Measurements from ENCODE around the gene LYPD6. TPM values are rescaled to one million over a fixed set of nuclear protein-coding genes. Genes with fewer than 3 reads are reported as not detected.

LYPD6 gene
- total RNA-seq, 1 donor from 2014 or later, result 0.47 TPM

DNA sequence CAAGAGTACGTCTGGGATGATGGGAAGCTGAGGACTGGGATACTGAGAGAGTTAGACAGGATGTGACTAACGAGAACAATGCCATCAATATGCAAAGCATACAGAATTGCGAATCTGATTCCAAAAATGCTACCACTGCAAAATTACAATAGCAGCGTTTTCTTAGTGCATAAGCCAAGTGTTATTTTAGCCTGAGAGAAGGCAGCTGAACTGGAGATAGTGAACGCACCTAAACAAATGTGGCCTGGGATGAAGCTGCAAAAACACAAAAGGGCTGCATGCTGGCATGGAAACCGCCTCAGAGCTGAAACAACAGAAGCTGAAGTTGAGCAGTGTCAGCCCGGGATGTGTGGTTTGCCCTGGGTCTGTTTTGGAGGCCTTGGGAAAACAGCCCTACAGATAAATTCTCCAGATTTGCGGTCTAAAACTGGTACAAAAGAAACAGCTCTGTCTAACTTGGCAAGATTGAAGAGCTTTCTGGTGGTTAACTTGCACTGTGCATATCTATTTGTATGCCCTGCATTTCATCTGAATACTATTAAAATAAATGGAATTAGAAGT is 45.5 kb downstream of the LYPD6 start:
- intact Hi-C loops (cut with DNase I), result no loop called here
- DNase-seq, result no peak

DNA sequence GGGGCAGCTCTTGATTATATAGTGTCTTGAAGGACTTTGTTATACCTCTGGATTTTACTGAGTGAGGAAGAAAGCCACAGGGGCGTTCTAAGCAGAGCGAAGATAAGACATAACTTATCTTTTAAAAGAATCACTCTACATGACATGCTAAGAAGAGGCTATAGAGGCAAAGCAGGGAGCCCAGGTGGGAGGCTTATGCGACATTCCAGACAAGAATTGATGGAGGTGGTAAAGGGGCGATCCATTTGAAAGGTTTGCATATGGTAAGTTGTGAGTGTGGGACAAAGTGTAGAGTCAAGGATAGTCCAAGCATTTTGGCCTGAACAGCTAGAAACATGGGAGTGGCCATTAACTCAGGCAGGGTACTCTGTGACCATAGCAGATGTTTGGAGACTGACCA is 49.8 kb downstream of the LYPD6 start:
- TF ChIP-seq, protein P1, sequence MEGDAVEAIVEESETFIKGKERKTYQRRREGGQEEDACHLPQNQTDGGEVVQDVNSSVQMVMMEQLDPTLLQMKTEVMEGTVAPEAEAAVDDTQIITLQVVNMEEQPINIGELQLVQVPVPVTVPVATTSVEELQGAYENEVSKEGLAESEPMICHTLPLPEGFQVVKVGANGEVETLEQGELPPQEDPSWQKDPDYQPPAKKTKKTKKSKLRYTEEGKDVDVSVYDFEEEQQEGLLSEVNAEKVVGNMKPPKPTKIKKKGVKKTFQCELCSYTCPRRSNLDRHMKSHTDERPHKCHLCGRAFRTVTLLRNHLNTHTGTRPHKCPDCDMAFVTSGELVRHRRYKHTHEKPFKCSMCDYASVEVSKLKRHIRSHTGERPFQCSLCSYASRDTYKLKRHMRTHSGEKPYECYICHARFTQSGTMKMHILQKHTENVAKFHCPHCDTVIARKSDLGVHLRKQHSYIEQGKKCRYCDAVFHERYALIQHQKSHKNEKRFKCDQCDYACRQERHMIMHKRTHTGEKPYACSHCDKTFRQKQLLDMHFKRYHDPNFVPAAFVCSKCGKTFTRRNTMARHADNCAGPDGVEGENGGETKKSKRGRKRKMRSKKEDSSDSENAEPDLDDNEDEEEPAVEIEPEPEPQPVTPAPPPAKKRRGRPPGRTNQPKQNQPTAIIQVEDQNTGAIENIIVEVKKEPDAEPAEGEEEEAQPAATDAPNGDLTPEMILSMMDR (IDR thresholded peaks at IDR 0.05), result no peak
- Histone ChIP-seq H3K4me1 (no peaks in the 10 kb centered on the region), H3K36me3 (no peaks in the 10 kb centered on the region), H3K27me3 (ENCODE audit: low read depth) (peaks cover 2% of the 10 kb centered on the region), H3K4me3 (no peak overlapping the region), H3K27ac (no peak overlapping the region), H3K9me3 (no peaks in the 10 kb centered on the region)
- ATAC-seq (no peak), DNase-seq (no peak)
- intact Hi-C loops (cut with DNase I), result no loop called here

More for the DNA sequence above, 45.5 kb downstream of the LYPD6 start:
- no peaks in the 10 kb centered on the region for H3K9me3 ChIP-seq
- no peaks in the 10 kb centered on the region for H3K36me3 ChIP-seq
- no peaks in the 10 kb centered on the region for H3K27me3 ChIP-seq (ENCODE audit: low read depth)
- ATAC-seq, result no peak
- no peak overlapping the region for H3K4me3 ChIP-seq
- no peaks in the 10 kb centered on the region for H3K4me1 ChIP-seq
- no peak overlapping the region for H3K27ac ChIP-seq
- TF ChIP-seq, protein P1 (IDR thresholded peaks at IDR 0.05), result no peak

DNA sequence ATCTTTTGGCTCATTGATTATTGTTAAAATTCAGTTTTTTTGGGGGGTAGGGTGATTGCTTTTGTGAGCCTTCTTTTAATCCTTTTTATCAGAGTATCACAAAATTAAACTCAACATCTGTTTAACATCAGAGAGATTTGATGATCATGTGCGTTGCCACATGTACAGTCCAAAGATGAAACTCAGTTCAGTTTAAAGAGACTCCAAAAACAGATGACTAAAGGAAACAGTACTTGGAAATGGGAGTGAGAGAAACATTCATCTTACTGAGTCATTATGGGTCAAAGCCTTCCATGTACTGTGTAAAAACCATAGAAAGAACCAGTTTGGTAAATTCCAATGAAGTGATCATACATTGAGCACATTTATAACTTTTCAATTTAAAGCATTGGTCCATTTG is 53.0 kb downstream of the LYPD6 start:
- Histone ChIP-seq H3K27me3 (ENCODE audit: low read depth) (peaks cover 7% of the 10 kb centered on the region), H3K36me3 (no peaks in the 10 kb centered on the region), H3K4me1 (no peaks in the 10 kb centered on the region), H3K9me3 (no peaks in the 10 kb centered on the region), H3K4me3 (no peak overlapping the region), H3K27ac (no peak overlapping the region)
- DNase-seq (no peak), ATAC-seq (no peak)
- intact Hi-C loops (cut with DNase I), result no loop called here
- TF ChIP-seq, protein P1 (IDR thresholded peaks at IDR 0.05), result no peak

DNA sequence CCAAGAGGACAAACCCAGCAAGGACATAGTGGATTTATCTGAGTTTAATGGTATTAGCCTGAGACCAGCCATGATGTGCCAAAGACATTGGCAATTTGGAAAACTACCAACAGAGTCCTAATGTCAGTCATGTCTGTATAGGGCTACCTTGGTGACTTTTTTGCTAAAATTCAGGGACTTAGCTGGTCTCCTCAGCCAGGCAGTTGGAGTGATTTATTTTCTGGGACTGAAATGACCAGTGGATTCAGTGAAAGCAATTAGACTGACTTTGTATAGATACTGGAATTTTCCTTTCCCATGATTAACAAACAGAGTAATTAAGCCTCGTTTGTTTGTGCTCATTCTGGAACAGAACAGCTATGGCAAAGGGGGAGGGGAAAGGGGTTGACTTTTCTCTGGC is 55.0 kb downstream of the LYPD6 start:
- H3K9me3 ChIP-seq, result no peaks in the 10 kb centered on the region
- ATAC-seq, result no peak
- DNase-seq, result no peak

DNA sequence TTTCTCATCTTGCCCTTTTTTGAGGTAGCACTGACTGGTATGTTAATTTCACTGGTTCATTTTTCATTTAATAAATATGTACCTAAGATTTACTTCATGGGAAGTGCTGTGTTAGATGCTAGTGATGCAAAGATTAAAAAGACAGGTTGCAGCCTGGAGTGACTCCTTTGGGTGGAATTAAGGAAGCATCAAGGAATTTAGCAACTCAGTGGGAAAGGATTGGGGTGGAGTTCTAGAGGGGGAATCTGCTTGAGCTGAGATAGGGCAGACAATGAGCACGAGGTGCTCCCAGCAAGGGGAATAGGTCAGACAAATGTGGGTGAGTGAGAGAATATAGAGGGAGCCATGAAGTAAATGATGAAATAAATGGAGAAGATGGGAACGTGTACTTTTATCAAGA is 57.0 kb downstream of the LYPD6 start:
- DNase-seq (no peak), ATAC-seq (no peak)
- TF ChIP-seq, protein P1 (IDR thresholded peaks at IDR 0.05), result no peak
- H3K27ac ChIP-seq, result no peak overlapping the region
- H3K4me1 ChIP-seq, result no peaks in the 10 kb centered on the region
- no peak overlapping the region for H3K4me3 ChIP-seq
- H3K9me3 ChIP-seq, result no peaks in the 10 kb centered on the region
- intact Hi-C loops (cut with DNase I), result no loop called here
- H3K27me3 ChIP-seq (ENCODE audit: low read depth), result peaks cover 7% of the 10 kb centered on the region
- no peaks in the 10 kb centered on the region for H3K36me3 ChIP-seq

More for the DNA sequence above, 55.0 kb downstream of the LYPD6 start:
- intact Hi-C loops (cut with DNase I), result no loop called here
- Histone ChIP-seq H3K4me1 (no peaks in the 10 kb centered on the region), H3K27ac (no peak overlapping the region), H3K27me3 (ENCODE audit: low read depth) (peaks cover 7% of the 10 kb centered on the region), H3K4me3 (no peak overlapping the region), H3K36me3 (no peaks in the 10 kb centered on the region)
- TF ChIP-seq, protein P1 (IDR thresholded peaks at IDR 0.05), result no peak
